H54 (cell line): ENCODE results near the gene MRLN.

Experiments
- DNase-seq: peaks from one replicate; pipeline ENCODE4 v3.0.0; 2011; ENCODE audit warnings: low spot score, mixed read lengths; ENCODE audit not compliant: insufficient read length
- FAIRE-seq: peaks from 3 replicates; lab custom pipeline; 2011; peaks lifted over from hg19 to GRCh38; lab: Jason Lieb, UNC
- POLR2A ChIP-seq: IDR thresholded peaks from 2 replicates; pipeline ENCODE4 v1.6.1; 2011; ENCODE audit warnings: low read depth, mild to moderate bottlenecking, low read length

The MRLN gene

DNA sequence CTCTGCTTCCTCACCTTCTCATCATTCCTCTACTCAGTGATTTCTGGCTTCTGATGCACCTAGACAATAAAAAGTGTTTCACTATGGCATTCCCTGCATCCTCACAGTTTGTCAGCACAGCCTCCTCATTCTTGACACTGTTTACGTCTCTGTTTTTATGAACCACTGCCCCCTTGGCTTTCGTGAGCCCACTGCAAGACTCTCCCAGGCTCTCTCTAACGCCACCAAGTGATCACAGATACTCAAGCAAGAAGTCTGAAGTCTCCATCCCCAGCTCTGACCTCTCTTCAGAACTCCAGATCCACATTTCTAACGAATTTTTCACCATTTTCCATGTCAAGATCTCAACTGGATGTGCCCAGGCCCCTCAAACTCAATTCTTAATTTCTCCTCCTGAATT is 52.5 kb downstream of the MRLN start:
- FAIRE-seq (no peak), DNase-seq (no peak)
- no peak for TF ChIP-seq POLR2A

DNA sequence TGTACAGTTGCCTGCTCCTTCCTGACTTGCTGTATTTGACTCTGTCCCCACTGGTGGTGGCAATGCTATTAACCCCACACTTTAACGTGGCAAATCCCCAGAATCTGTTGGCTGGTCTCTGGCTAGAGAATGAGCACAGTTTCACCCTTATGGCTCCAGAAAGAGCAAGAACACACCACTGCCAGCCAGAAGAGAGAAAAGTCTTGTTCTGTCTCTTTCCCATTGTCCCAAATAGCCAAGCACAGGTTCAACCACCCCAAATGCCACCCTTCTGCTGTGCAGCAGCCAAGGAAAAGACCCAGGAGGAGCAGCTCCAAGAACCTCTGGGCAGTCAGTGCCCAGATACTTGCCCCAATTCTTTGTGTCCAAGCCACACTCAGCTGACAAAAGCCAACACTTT is 54.9 kb downstream of the MRLN start:
- TF ChIP-seq POLR2A: no peak

DNA sequence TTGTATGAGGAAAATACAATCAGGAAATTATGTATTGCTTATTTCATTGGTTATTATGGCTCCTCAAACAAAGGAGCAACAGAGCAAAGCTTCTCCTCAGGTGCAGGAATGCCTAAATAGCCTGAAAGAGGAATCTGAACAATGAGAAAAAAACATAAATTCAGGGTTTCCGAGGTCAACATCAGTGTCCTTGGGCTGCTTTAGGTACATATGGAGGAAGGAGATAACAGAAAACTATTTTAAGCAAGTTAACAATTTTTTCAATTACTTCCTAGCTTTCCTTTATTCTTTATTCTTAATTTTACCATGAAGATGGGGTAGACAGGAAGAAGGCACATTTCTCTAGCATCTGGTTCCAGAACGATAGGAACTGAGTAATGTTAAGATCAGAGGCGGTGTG is 57.6 kb downstream of the MRLN start:
- no peak for FAIRE-seq
- no peak for TF ChIP-seq POLR2A

More for the DNA sequence above, 54.9 kb downstream of the MRLN start:
- FAIRE-seq: peak; percentile 30
- no peak for DNase-seq

DNA sequence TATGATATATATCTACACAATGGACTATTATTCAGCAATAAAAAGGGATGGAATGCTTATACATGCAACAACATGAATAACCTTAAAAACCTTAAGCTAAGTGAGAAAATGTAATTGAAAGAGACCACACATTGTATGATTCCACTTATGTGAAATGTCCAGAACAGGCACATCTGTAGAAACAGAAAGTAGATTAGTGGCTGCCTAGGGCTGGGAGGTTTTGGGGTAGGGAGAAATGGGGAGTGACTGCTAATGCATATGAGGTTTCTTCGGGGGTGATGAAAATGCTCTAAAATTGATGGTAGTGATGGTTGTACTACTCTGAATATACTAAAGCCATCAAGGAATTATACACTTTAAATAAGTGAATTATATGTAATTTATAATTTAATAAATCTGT is 58.3 kb downstream of the MRLN start:
- no peak for FAIRE-seq
- no peak for TF ChIP-seq POLR2A
- DNase-seq: no peak

More for the DNA sequence above, 57.6 kb downstream of the MRLN start:
- no peak for DNase-seq

DNA sequence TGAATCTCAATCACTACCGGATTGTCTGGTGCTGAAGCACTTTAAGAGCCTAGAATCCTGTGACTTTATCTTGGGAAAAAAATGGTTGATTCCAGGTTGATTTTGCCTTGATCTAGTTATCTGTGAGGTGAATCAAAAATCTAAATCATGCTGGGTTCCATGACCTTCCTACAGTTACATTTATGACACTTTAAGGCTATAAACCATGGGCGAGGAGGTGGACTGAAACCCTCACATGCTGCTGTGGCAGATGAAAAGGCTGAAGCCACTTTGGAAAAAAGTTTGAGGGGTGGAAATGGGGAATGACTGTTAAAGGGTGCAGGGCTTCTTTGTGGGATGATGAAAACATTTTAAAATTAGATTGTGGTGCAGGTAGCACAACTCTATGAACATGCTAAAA is 61.1 kb downstream of the MRLN start:
- FAIRE-seq: peak; percentile 27
- TF ChIP-seq POLR2A: no peak
- DNase-seq: no peak

DNA sequence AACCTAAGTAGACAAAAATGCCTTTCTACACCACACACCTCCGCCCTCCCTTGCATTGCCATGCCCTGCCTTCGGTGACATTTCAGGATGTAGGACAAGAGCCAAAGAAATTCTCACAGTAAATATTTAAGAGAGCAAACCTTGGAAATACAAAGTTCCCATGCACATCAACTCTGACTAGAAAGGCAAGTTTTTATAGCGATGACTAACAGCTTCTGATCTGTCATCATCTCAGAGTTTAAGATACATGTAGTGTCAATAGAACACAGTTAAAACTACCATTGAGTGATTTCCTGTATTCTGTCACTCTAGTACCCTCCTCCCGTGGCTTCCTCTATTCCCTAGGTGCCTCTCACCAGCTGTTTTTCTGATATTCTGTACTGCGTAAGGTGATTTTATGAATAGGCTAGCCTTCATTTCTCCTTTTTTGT is 64.3 kb downstream of the MRLN start:
- peak; percentile 84 for FAIRE-seq

DNA sequence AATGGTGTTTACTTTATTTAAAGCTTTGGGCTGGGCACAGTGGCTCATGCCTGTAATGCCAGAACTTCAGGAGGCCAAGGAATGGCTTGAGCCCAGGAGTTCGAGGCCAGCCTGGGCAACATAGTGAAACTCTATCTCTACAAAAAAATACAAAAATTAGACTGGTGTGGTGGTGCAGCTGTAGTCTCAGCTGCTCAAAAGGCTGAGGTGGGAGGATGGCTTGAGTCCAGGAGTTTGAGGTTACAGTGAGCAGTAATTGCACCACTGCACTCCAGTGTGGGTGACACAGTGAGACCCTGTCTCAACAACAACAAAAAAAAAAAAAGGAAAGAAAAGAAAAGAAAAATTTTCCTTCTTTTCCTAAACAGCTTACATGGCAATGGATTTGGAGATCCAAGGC is 65.6 kb downstream of the MRLN start:
- TF ChIP-seq POLR2A: no peak
- DNase-seq (no peak), FAIRE-seq (no peak)

More for the DNA sequence above, 64.3 kb downstream of the MRLN start:
- TF ChIP-seq POLR2A: no peak
- DNase-seq: no peak
